Upper lobe of left lung (tissue), 6 donors: ENCODE measurements around the gene CYP2F1. TPM values are rescaled to one million over a fixed set of nuclear protein-coding genes. Genes with fewer than 3 reads are reported as not detected.
"Not testable (repeated sequence)": the region's sequence is repeated elsewhere in the genome, so short reads cannot be mapped to it uniquely, and the experiment has no call there.

Source experiments
- ATAC-seq, 2 donors: fragments of 200-7000 bp; cut with Tn5 transposase; one replicate each; pipeline ENCODE4 v1.9.1; 2022; ENCODE audit warnings: mild to moderate bottlenecking in 2 of 2, moderate library complexity in 2 of 2; ENCODE audit not compliant: low FRiP score in 2 of 2
- DNase-seq, 2 donors: peaks; one replicate each; pipeline ENCODE4 v3.0.0-alpha.2; 2019 to 2020
- H3K27ac ChIP-seq, 4 donors: fragments of 200-600 bp; sonication (generic); one replicate each; pipeline ENCODE4 v1.5.1; 2016 to 2019
- H3K27me3 ChIP-seq, 4 donors: fragments of 200-600 bp; sonication (generic); one replicate each; pipeline ENCODE4 v1.5.1; 2017 to 2019
- H3K36me3 ChIP-seq, 4 donors: fragments of 200-600 bp; sonication (generic); one replicate each; pipeline ENCODE4 v1.5.1; 2016 to 2019
- H3K4me1 ChIP-seq, 4 donors: fragments of 200-600 bp; sonication (generic); one replicate each; pipeline ENCODE4 v1.5.1; 2018 to 2019
- H3K4me3 ChIP-seq, 4 donors: fragments of 200-600 bp; sonication (generic); one replicate each; pipeline ENCODE4 v1.5.1; 2017 to 2019; ENCODE audit warnings: mild to moderate bottlenecking in 2 of 4, moderate library complexity in 1 of 4
- H3K9me3 ChIP-seq, 4 donors: fragments of 200-600 bp; sonication (generic); one replicate each; pipeline ENCODE4 v1.5.1; 2018 to 2019
- EP300 ChIP-seq, 4 donors: sonication (generic); formaldehyde crosslinking; IDR thresholded peaks; one replicate each; pipeline ENCODE4 v1.5.1; 2017; ENCODE audit warnings: antibody characterized with exemption in 4 of 4, control low read depth in 2 of 4
- POLR2A ChIP-seq, 4 donors: fragments of 450-650 bp; IDR thresholded peaks; one replicate each; pipeline ENCODE4 v1.5.1; 2016 to 2017; ENCODE audit warnings: antibody characterized with exemption in 4 of 4, mild to moderate bottlenecking in 2 of 4
- POLR2AphosphoS5 ChIP-seq, 2 donors: sonication (generic); formaldehyde crosslinking; IDR thresholded peaks; one replicate each; pipeline ENCODE4 v1.5.1; 2017; ENCODE audit warnings: antibody characterized with exemption in 2 of 2
- WGBS, 2 donors: methylation state at CpG; one replicate each; pipeline ENCODE4 v1.1.5; 2017 to 2018; 5-methylcytosine and 5-hydroxymethylcytosine counted together
- total RNA-seq, 6 donors: library from RNA; depleted of rRNA in 4 of 6; stranded (reverse); fragments of >200 nt in 4 of 6; gene quantifications; one replicate each; pipeline versions ENCODE4 v1.1.0 to v1.2.1, GENCODE V29; 2016 to 2021
- TF ChIP-seq, protein P1 (sequence below), 6 experiments: fragments of 450-650 bp in 4 of 6; fragments of 200-600 bp in 2 of 6; sonication (generic) in 2 of 6; IDR thresholded peaks; one replicate each; pipeline ENCODE4 v1.5.1; 2016 to 2019; ENCODE audit warnings: antibody characterized with exemption in 6 of 6
- donor health status: DM: no; HTN: no; CAD: no; lungs with moderate emphysema.
- donor health status: DM: no; HTN: yes; CAD: no; lungs with severe emphysema.

CYP2F1 gene
- total RNA-seq, 6 donors from 2014 or later, result 0.61 to 16.6 (median 2.8) TPM; not detected in 2

DNA sequence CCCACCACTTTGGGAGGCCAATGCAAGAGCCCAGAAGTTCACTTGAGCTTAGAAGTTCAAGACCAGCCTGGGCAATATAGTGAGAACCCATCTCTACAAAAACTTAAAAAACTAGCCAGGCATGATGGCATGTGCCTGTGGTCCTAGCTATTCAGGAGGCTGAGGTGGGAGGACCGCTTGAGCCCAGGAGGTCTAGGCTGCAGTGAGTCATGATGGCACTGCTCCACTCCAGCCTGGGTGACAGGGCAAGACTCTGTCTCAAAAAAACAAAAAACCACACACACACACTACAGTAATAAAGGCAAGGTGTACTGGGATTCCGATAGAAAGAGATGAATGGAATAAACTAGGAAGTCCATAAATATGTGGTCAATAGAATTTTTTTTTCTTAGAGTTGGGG, 35.6 kb downstream of the CYP2F1 start:
- H3K27me3 ChIP-seq, result no peaks in the 10 kb centered on the region
- ATAC-seq, result no peak
- WGBS, 2 donors, result 90 to 98% methylated on average over 2 of the region's 2 CpGs
- no peaks in the 10 kb centered on the region for H3K9me3 ChIP-seq
- H3K36me3 ChIP-seq, result no peaks in the 10 kb centered on the region
- no peak overlapping the region for H3K4me3 ChIP-seq
- H3K4me1 ChIP-seq, result no peaks in the 10 kb centered on the region
- H3K27ac ChIP-seq, result no peak overlapping the region
- TF ChIP-seq, protein P1, sequence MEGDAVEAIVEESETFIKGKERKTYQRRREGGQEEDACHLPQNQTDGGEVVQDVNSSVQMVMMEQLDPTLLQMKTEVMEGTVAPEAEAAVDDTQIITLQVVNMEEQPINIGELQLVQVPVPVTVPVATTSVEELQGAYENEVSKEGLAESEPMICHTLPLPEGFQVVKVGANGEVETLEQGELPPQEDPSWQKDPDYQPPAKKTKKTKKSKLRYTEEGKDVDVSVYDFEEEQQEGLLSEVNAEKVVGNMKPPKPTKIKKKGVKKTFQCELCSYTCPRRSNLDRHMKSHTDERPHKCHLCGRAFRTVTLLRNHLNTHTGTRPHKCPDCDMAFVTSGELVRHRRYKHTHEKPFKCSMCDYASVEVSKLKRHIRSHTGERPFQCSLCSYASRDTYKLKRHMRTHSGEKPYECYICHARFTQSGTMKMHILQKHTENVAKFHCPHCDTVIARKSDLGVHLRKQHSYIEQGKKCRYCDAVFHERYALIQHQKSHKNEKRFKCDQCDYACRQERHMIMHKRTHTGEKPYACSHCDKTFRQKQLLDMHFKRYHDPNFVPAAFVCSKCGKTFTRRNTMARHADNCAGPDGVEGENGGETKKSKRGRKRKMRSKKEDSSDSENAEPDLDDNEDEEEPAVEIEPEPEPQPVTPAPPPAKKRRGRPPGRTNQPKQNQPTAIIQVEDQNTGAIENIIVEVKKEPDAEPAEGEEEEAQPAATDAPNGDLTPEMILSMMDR (IDR thresholded peaks at IDR 0.05), result no peak
- TF ChIP-seq EP300 (IDR thresholded peaks at IDR 0.05) (no peak), POLR2AphosphoS5 (IDR thresholded peaks at IDR 0.05) (no peak), POLR2A (IDR thresholded peaks at IDR 0.05) (no peak)
- no peak for DNase-seq

DNA sequence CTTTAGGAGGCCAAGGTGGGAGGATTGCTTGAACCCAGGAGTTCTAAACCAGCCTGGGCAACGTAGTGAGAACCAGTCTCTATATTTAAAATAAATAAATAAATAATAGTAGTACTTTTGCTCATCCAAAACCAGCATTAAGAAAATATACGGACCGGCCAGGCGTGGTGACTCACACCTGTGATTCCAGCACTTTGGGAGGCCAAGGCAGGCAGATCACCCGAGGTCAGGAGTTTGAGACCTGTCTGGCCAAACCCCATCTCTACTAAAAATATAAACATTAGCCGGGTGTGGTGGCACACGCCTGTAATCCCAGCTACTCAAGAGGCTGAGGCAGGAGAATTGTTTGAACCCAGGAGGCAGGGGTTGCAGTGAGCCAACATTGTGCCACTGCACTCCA, 36.8 kb downstream of the CYP2F1 start:
- H3K36me3 ChIP-seq, ATAC-seq, H3K27me3 ChIP-seq, DNase-seq, H3K4me3 ChIP-seq, H3K4me1 ChIP-seq, H3K27ac ChIP-seq, H3K9me3 ChIP-seq: not testable (repeated sequence)
- 72 to 78% methylated on average over 7 of the region's 7 CpGs for WGBS, 2 donors

DNA sequence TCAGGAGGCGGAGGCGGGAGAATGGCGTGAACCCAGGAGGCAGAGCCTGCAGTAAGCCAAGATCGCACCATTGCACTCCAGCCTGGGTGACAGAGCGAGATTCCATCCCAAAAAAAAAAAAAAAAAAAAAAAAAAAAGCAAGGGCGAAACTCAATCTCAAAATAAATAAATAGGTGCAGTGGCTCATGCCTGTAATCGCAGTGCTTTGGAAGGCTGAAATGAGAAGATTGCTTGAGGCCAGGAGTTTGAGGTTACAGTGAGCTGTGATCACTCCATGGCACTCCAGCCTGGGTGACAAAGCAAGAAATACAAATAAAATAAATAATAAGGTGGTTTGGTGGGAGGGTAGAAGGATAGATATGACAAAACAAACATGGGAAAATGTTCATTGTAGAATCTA, 39.8 kb downstream of the CYP2F1 start:
- WGBS, 2 donors, result 90% methylated on average over 6 to 7 of the region's 7 CpGs
- no peak for ATAC-seq
- TF ChIP-seq POLR2A (IDR thresholded peaks at IDR 0.05) (no peak), POLR2AphosphoS5 (IDR thresholded peaks at IDR 0.05) (no peak), EP300 (IDR thresholded peaks at IDR 0.05) (no peak)
- TF ChIP-seq, protein P1 (IDR thresholded peaks at IDR 0.05), result no peak
- no peak overlapping the region for H3K27ac ChIP-seq
- no peaks in the 10 kb centered on the region for H3K36me3 ChIP-seq
- H3K9me3 ChIP-seq, result peaks cover 0 to 4% (median 0%) of the 10 kb centered on the region in 4 donors
- H3K4me1 ChIP-seq, result peaks cover 0 to 2% (median 0%) of the 10 kb centered on the region in 4 donors
- no peak for DNase-seq
- no peak overlapping the region for H3K4me3 ChIP-seq
- H3K27me3 ChIP-seq, result no peaks in the 10 kb centered on the region

DNA sequence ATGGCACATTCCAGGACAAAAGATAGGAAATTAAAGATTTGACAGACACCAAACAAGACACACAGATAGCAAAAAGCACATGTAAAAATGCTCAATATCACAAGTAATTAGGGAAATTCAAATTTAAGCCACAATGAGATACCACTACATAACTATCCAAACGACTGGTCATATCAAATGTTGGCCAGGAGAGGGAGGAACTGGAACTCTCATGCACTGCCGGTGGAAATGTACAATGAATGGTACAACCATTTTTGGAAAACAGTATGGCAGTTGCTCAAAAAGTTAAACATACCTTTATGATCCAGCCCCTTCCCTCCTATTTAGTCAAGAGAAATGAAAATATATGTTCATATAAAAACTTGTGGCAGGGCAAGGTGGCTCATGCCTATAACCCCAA, 42.0 kb downstream of the CYP2F1 start:
- Histone ChIP-seq H3K4me1 (peaks cover 0 to 4% (median 0%) of the 10 kb centered on the region in 4 donors), H3K9me3 (peaks cover 0 to 4% (median 0%) of the 10 kb centered on the region in 4 donors), H3K27me3 (no peaks in the 10 kb centered on the region), H3K36me3 (no peaks in the 10 kb centered on the region), H3K27ac (no peak overlapping the region), H3K4me3 (no peak overlapping the region)
- no peak for TF ChIP-seq POLR2A (IDR thresholded peaks at IDR 0.05)
- no peak for TF ChIP-seq EP300 (IDR thresholded peaks at IDR 0.05)
- TF ChIP-seq, protein P1 (IDR thresholded peaks at IDR 0.05), result no peak
- TF ChIP-seq POLR2AphosphoS5 (IDR thresholded peaks at IDR 0.05), result no peak
- DNase-seq (no peak), ATAC-seq (no peak)
- WGBS, 2 donors, result 81 to 86% methylated on average over 2 of the region's 2 CpGs

DNA sequence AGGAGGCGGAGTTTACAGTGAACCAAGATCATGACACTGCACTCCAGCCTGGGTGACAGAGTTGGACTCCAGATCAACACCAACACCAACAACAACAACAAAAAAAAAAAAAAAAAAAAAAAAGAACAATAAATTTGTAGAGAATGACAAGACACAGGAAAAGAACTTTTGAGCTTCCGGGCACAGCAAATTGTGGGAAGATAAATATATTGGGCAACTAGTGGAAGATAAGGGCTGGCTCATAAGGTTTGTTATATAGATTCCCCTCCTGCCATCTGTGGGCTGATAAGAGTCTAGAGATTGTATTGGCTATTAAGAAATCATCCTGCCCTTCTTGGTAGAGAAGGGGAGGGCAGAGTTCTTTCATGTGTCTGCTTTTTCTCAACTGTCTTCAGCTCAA, 45.6 kb downstream of the CYP2F1 start:
- H3K27me3 ChIP-seq, result no peaks in the 10 kb centered on the region
- TF ChIP-seq POLR2A (IDR thresholded peaks at IDR 0.05), result no peak
- TF ChIP-seq, protein P1 (IDR thresholded peaks at IDR 0.05), result no peak
- TF ChIP-seq EP300 (IDR thresholded peaks at IDR 0.05), result no peak
- TF ChIP-seq POLR2AphosphoS5 (IDR thresholded peaks at IDR 0.05), result no peak
- no peak overlapping the region for H3K27ac ChIP-seq
- peaks cover 0 to 4% (median 0%) of the 10 kb centered on the region in 4 donors for H3K9me3 ChIP-seq
- 68 to 83% methylated on average over 2 of the region's 2 CpGs for WGBS, 2 donors
- no peaks in the 10 kb centered on the region for H3K36me3 ChIP-seq
- no peak overlapping the region for H3K4me3 ChIP-seq
- DNase-seq, result no peak
- ATAC-seq, result no peak
- H3K4me1 ChIP-seq, result peaks cover 0 to 4% (median 0%) of the 10 kb centered on the region in 4 donors
